TTC549 (cell line): Measurements from ENCODE around the gene YBX1.
"Not testable (repeated sequence)": the region's sequence is repeated elsewhere in the genome, so short reads cannot be mapped to it uniquely, and the experiment has no call there.

Experiments
- FAIRE-seq: peaks from 2 replicates; lab custom pipeline; 2012; peaks lifted over from hg19 to GRCh38; lab: Jason Lieb, UNC

Gene YBX1

GRCh38 chr1:42750041-42750440 is 67.8 kb downstream of the YBX1 start:
- FAIRE-seq = no peak

- FAIRE-seq = not testable (repeated sequence)
These were observed 69.4 kb downstream of the YBX1 start for GRCh38 chr1:42751511-42752070.

- no peak for FAIRE-seq
These were observed 70.1 kb downstream of the YBX1 start for GRCh38 chr1:42752284-42752683.

- FAIRE-seq = no peak
These were observed 70.9 kb downstream of the YBX1 start for GRCh38 chr1:42753070-42753469.
